KMS-11 (cell line): ENCODE measurements around the gene SLCO4A1.

Experiments used
- H2AFZ ChIP-seq: fragments of 200-600 bp; sonication (generic); 2 replicates; pipeline ENCODE4 v1.6.1; 2016; ENCODE audit warnings: antibody characterized with exemption, mixed run types, low read depth
- H3K27ac ChIP-seq: fragments of 200-600 bp; sonication (generic); 2 replicates; pipeline ENCODE4 v1.6.1; 2016; ENCODE audit warnings: mild to moderate bottlenecking, mixed run types
- H3K27me3 ChIP-seq: fragments of 200-600 bp; sonication (generic); 2 replicates; pipeline ENCODE4 v1.6.1; 2017; ENCODE audit warnings: mild to moderate bottlenecking, low read depth, mixed run types, moderate library complexity; ENCODE audit not compliant: insufficient read depth
- H3K36me3 ChIP-seq: fragments of 200-600 bp; sonication (generic); 2 replicates; pipeline ENCODE4 v1.6.1; 2017; ENCODE audit warnings: mild to moderate bottlenecking, mixed run types; ENCODE audit not compliant: insufficient read depth
- H3K4me1 ChIP-seq: fragments of 200-600 bp; sonication (generic); 2 replicates; pipeline ENCODE4 v1.6.1; 2016; ENCODE audit warnings: mild to moderate bottlenecking, low read depth, mixed run types; ENCODE audit not compliant: poor library complexity, severe bottlenecking
- H3K4me2 ChIP-seq: fragments of 200-600 bp; sonication (generic); 2 replicates; pipeline ENCODE4 v1.7.0; 2016; ENCODE audit warnings: mild to moderate bottlenecking, mixed run types
- H3K4me3 ChIP-seq: fragments of 200-600 bp; sonication (generic); IDR thresholded peaks from 2 replicates; pipeline ENCODE4 v1.6.1; 2017; ENCODE audit warnings: low read depth, low read length, mixed read lengths; ENCODE audit not compliant: insufficient read depth
- H3K79me2 ChIP-seq: fragments of 200-600 bp; sonication (generic); 2 replicates; pipeline ENCODE4 v1.6.1; 2016; ENCODE audit warnings: low read depth, mixed run types; ENCODE audit not compliant: insufficient read depth
- H3K9ac ChIP-seq: fragments of 200-600 bp; sonication (generic); 2 replicates; pipeline ENCODE4 v1.6.1; 2016; ENCODE audit warnings: mild to moderate bottlenecking, mixed run types
- H4K20me1 ChIP-seq: fragments of 200-600 bp; sonication (generic); 2 replicates; pipeline ENCODE4 v1.6.1; 2016; ENCODE audit warnings: mild to moderate bottlenecking, mixed run types; ENCODE audit not compliant: insufficient read depth
- CTCF ChIP-seq: fragments of 200-600 bp; sonication (generic); conservative IDR thresholded peaks from 2 replicates; pipeline ENCODE4 v1.6.1; 2017; ENCODE audit warnings: low read depth, mild to moderate bottlenecking, antibody characterized with exemption, low read length, moderate library complexity, mixed read lengths

The SLCO4A1 gene

GRCh38 chr20:62616728-62617621, 25.3 kb upstream of the SLCO4A1 start:
- H3K36me3 ChIP-seq = no peaks in the 10 kb centered on the region
- no peaks in the 10 kb centered on the region for H3K79me2 ChIP-seq
- peaks cover 70% of the 10 kb centered on the region for H3K27me3 ChIP-seq
- TF ChIP-seq CTCF = peak; percentile 88
- H2AFZ ChIP-seq = no peak overlapping the region
- no peaks in the 10 kb centered on the region for H3K4me1 ChIP-seq
- H4K20me1 ChIP-seq = no peaks in the 10 kb centered on the region
- H3K9ac ChIP-seq = no peak overlapping the region
- no peak overlapping the region for H3K27ac ChIP-seq
- no peak overlapping the region for H3K4me2 ChIP-seq
- no peak overlapping the region for H3K4me3 ChIP-seq

DNA sequence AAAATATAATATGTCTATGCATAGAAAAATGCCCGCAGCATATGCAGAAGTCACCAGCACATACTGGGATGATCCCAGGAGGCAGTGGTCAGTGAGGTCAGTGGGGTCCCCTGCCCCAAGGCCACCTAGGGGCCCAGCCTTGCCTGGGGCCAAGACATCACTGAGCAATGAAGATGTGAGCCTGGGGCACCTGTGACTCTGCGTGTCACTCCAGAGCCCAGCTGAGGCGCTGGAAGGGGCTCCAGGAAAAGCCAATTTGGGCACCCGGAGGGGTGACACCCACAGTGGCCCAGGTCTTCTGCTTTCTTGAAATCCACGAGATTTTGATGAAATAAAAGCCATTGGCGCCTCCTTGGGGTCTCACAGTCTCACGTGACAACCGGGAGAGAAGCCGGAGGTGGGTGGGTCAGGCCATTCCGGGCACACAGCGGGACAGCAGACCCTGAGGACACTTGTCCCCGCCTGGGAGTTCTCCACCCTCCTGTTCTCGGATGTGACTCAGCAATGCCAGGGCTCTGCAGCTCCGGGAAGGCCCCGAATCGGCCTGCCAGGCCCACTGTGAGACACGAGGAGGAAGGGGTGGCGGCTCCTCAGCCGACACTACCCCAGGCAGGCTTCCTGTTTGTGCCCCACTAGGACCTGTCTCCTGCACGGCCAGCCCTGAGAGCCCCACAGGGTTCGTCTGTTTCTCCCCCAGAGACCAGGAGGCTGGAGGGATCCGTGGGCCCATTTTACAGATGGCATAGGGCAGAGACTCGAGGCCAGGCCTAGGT, 24.4 kb upstream of the SLCO4A1 start:
- no peak overlapping the region for H2AFZ ChIP-seq
- no peaks in the 10 kb centered on the region for H3K79me2 ChIP-seq
- no peak overlapping the region for H3K4me3 ChIP-seq
- H4K20me1 ChIP-seq = no peaks in the 10 kb centered on the region
- H3K4me1 ChIP-seq = no peaks in the 10 kb centered on the region
- H3K27me3 ChIP-seq = peaks cover 64% of the 10 kb centered on the region
- TF ChIP-seq CTCF = no peak
- no peak overlapping the region for H3K9ac ChIP-seq
- no peak overlapping the region for H3K27ac ChIP-seq
- H3K36me3 ChIP-seq = no peaks in the 10 kb centered on the region
- no peak overlapping the region for H3K4me2 ChIP-seq

GRCh38 chr20:62618611-62619529, 23.4 kb upstream of the SLCO4A1 start:
- Histone ChIP-seq H2AFZ (no peak overlapping the region), H3K4me2 (no peak overlapping the region)
- TF ChIP-seq CTCF = no peak

GRCh38 chr20:62620625-62621024, 21.7 kb upstream of the SLCO4A1 start:
- no peak for TF ChIP-seq CTCF
- Histone ChIP-seq H3K36me3 (no peaks in the 10 kb centered on the region), H3K27me3 (peaks cover 36% of the 10 kb centered on the region), H3K4me2 (no peak overlapping the region), H4K20me1 (no peaks in the 10 kb centered on the region), H3K4me3 (no peak overlapping the region), H3K4me1 (peaks cover 7% of the 10 kb centered on the region), H3K79me2 (no peaks in the 10 kb centered on the region), H3K9ac (no peak overlapping the region), H3K27ac (no peak overlapping the region), H2AFZ (no peak overlapping the region)

More at GRCh38 chr20:62618611-62619529, 23.4 kb upstream of the SLCO4A1 start:
- Histone ChIP-seq H4K20me1 (no peaks in the 10 kb centered on the region), H3K27me3 (peaks cover 54% of the 10 kb centered on the region), H3K36me3 (no peaks in the 10 kb centered on the region), H3K9ac (no peak overlapping the region), H3K79me2 (no peaks in the 10 kb centered on the region), H3K4me3 (no peak overlapping the region), H3K4me1 (peaks cover 7% of the 10 kb centered on the region), H3K27ac (no peak overlapping the region)
